ENCODE results near the gene PLCE1.
A peak's percentile ranks its signal among the peaks of the same experiment; 100 is the strongest.
"Not testable (repeated sequence)": the region's sequence is repeated elsewhere in the genome, so short reads cannot be mapped to it uniquely, and the experiment has no call there.

PLCE1 gene

GRCh38 chr10:93993782-93994437, at the start of gene PLCE1:
Gene PLCE1, plus strand, starts transcription at chr10:93993931. Its CDS starts 37,116 bp downstream, at chr10:94031047.
- Histone ChIP-seq H3K27me3 (ENCODE audit: control insufficient read depth in 5 of 5, insufficient read depth in 4 of 5, low read length in 5 of 5) (peaks cover 0 to 5% (median 2%) of the 10 kb centered on the region in 5 donors), H3K9me3 (ENCODE audit: control insufficient read depth in 5 of 5, low read length in 5 of 5) (no peaks in the 10 kb centered on the region), H3K9ac (ENCODE audit: low read length in 5 of 5) (peak within 1 kb of the TSS in 4 of 5 donors; percentile 62 to 83 (median 78)), H3K27ac (ENCODE audit: low read depth, low read length) (no peak within 1 kb of the TSS), H3K36me3 (ENCODE audit: control insufficient read depth in 5 of 5, insufficient read depth in 5 of 5, low read length in 5 of 5) (no peaks in the 10 kb centered on the region), H3K4me1 (ENCODE audit: control insufficient read depth in 5 of 5, insufficient read depth in 5 of 5, low read length in 5 of 5) (peaks cover 0 to 36% (median 27%) of the 10 kb centered on the region in 5 donors), H3K4me3 (ENCODE audit: low read depth in 1 of 5, low read length in 5 of 5) (peak within 1 kb of the TSS; percentile 62 to 91 (median 85))

GRCh38 chr10:93945819-93946218, 47.9 kb upstream of the PLCE1 start:
- no peak overlapping the region for H3K27ac ChIP-seq (ENCODE audit: low read depth, low read length)
- no peak overlapping the region for H3K9ac ChIP-seq (ENCODE audit: low read length in 5 of 5)
- H3K4me3 ChIP-seq (ENCODE audit: low read depth in 1 of 5, low read length in 5 of 5) = no peak overlapping the region
- H3K9me3 ChIP-seq (ENCODE audit: control insufficient read depth in 5 of 5, low read length in 5 of 5) = no peaks in the 10 kb centered on the region
- peaks cover 0 to 35% (median 16%) of the 10 kb centered on the region in 5 donors for H3K4me1 ChIP-seq (ENCODE audit: control insufficient read depth in 5 of 5, insufficient read depth in 5 of 5, low read length in 5 of 5)
- no peaks in the 10 kb centered on the region for H3K36me3 ChIP-seq (ENCODE audit: control insufficient read depth in 5 of 5, insufficient read depth in 5 of 5, low read length in 5 of 5)
- H3K27me3 ChIP-seq (ENCODE audit: control insufficient read depth in 5 of 5, insufficient read depth in 4 of 5, low read length in 5 of 5) = no peaks in the 10 kb centered on the region

GRCh38 chr10:93947055-93947454, 46.7 kb upstream of the PLCE1 start:
- Histone ChIP-seq H3K9ac (ENCODE audit: low read length in 5 of 5) (no peak overlapping the region), H3K27me3 (ENCODE audit: control insufficient read depth in 5 of 5, insufficient read depth in 4 of 5, low read length in 5 of 5) (no peaks in the 10 kb centered on the region), H3K9me3 (ENCODE audit: control insufficient read depth in 5 of 5, low read length in 5 of 5) (no peaks in the 10 kb centered on the region), H3K27ac (ENCODE audit: low read depth, low read length) (no peak overlapping the region), H3K4me1 (ENCODE audit: control insufficient read depth in 5 of 5, insufficient read depth in 5 of 5, low read length in 5 of 5) (peaks cover 0 to 31% (median 16%) of the 10 kb centered on the region in 5 donors), H3K36me3 (ENCODE audit: control insufficient read depth in 5 of 5, insufficient read depth in 5 of 5, low read length in 5 of 5) (no peaks in the 10 kb centered on the region), H3K4me3 (ENCODE audit: low read depth in 1 of 5, low read length in 5 of 5) (no peak overlapping the region)

GRCh38 chr10:93947524-93947923, 46.2 kb upstream of the PLCE1 start:
- H3K27me3 ChIP-seq (ENCODE audit: control insufficient read depth in 5 of 5, insufficient read depth in 4 of 5, low read length in 5 of 5) = no peaks in the 10 kb centered on the region
- no peak overlapping the region for H3K27ac ChIP-seq (ENCODE audit: low read depth, low read length)
- no peak overlapping the region for H3K4me3 ChIP-seq (ENCODE audit: low read depth in 1 of 5, low read length in 5 of 5)
- peaks cover 0 to 31% (median 16%) of the 10 kb centered on the region in 5 donors for H3K4me1 ChIP-seq (ENCODE audit: control insufficient read depth in 5 of 5, insufficient read depth in 5 of 5, low read length in 5 of 5)
- H3K9me3 ChIP-seq (ENCODE audit: control insufficient read depth in 5 of 5, low read length in 5 of 5) = no peaks in the 10 kb centered on the region
- no peaks in the 10 kb centered on the region for H3K36me3 ChIP-seq (ENCODE audit: control insufficient read depth in 5 of 5, insufficient read depth in 5 of 5, low read length in 5 of 5)
- no peak overlapping the region for H3K9ac ChIP-seq (ENCODE audit: low read length in 5 of 5)

- Histone ChIP-seq H3K9me3 (ENCODE audit: control insufficient read depth in 5 of 5, low read length in 5 of 5) (no peaks in the 10 kb centered on the region), H3K4me1 (ENCODE audit: control insufficient read depth in 5 of 5, insufficient read depth in 5 of 5, low read length in 5 of 5) (peaks cover 0 to 5% (median 4%) of the 10 kb centered on the region in 5 donors), H3K4me3 (ENCODE audit: low read depth in 1 of 5, low read length in 5 of 5) (no peak overlapping the region), H3K27me3 (ENCODE audit: control insufficient read depth in 5 of 5, insufficient read depth in 4 of 5, low read length in 5 of 5) (no peaks in the 10 kb centered on the region), H3K9ac (ENCODE audit: low read length in 5 of 5) (no peak overlapping the region), H3K27ac (ENCODE audit: low read depth, low read length) (no peak overlapping the region), H3K36me3 (ENCODE audit: control insufficient read depth in 5 of 5, insufficient read depth in 5 of 5, low read length in 5 of 5) (no peaks in the 10 kb centered on the region)
Observed at GRCh38 chr10:93951905-93952304, 41.8 kb upstream of the PLCE1 start.

- Histone ChIP-seq H3K36me3 (ENCODE audit: control insufficient read depth in 5 of 5, insufficient read depth in 5 of 5, low read length in 5 of 5) (no peaks in the 10 kb centered on the region), H3K27me3 (ENCODE audit: control insufficient read depth in 5 of 5, insufficient read depth in 4 of 5, low read length in 5 of 5) (no peaks in the 10 kb centered on the region), H3K27ac (ENCODE audit: low read depth, low read length) (no peak overlapping the region), H3K4me3 (ENCODE audit: low read depth in 1 of 5, low read length in 5 of 5) (no peak overlapping the region), H3K4me1 (ENCODE audit: control insufficient read depth in 5 of 5, insufficient read depth in 5 of 5, low read length in 5 of 5) (no peaks in the 10 kb centered on the region), H3K9ac (ENCODE audit: low read length in 5 of 5) (no peak overlapping the region), H3K9me3 (ENCODE audit: control insufficient read depth in 5 of 5, low read length in 5 of 5) (no peaks in the 10 kb centered on the region)
Observed at GRCh38 chr10:93954299-93954698, 39.4 kb upstream of the PLCE1 start.

GRCh38 chr10:93954726-93955363, 38.9 kb upstream of the PLCE1 start:
- Histone ChIP-seq H3K27ac (ENCODE audit: low read depth, low read length) (no peak overlapping the region), H3K9me3 (ENCODE audit: control insufficient read depth in 5 of 5, low read length in 5 of 5) (no peaks in the 10 kb centered on the region), H3K36me3 (ENCODE audit: control insufficient read depth in 5 of 5, insufficient read depth in 5 of 5, low read length in 5 of 5) (no peaks in the 10 kb centered on the region), H3K9ac (ENCODE audit: low read length in 5 of 5) (peak overlapping the region in 1 of 5 donors; percentile 30), H3K4me3 (ENCODE audit: low read depth in 1 of 5, low read length in 5 of 5) (no peak overlapping the region), H3K4me1 (ENCODE audit: control insufficient read depth in 5 of 5, insufficient read depth in 5 of 5, low read length in 5 of 5) (no peaks in the 10 kb centered on the region), H3K27me3 (ENCODE audit: control insufficient read depth in 5 of 5, insufficient read depth in 4 of 5, low read length in 5 of 5) (no peaks in the 10 kb centered on the region)

- Histone ChIP-seq H3K9ac (ENCODE audit: low read length in 5 of 5) (no peak overlapping the region), H3K4me3 (ENCODE audit: low read depth in 1 of 5, low read length in 5 of 5) (no peak overlapping the region), H3K36me3 (ENCODE audit: control insufficient read depth in 5 of 5, insufficient read depth in 5 of 5, low read length in 5 of 5) (no peaks in the 10 kb centered on the region), H3K9me3 (ENCODE audit: control insufficient read depth in 5 of 5, low read length in 5 of 5) (no peaks in the 10 kb centered on the region), H3K4me1 (ENCODE audit: control insufficient read depth in 5 of 5, insufficient read depth in 5 of 5, low read length in 5 of 5) (no peaks in the 10 kb centered on the region), H3K27ac (ENCODE audit: low read depth, low read length) (no peak overlapping the region), H3K27me3 (ENCODE audit: control insufficient read depth in 5 of 5, insufficient read depth in 4 of 5, low read length in 5 of 5) (no peaks in the 10 kb centered on the region)
Observed at GRCh38 chr10:93958834-93959233, 34.9 kb upstream of the PLCE1 start.

GRCh38 chr10:93960988-93961387, 32.7 kb upstream of the PLCE1 start:
- not testable (repeated sequence) for H3K4me3 ChIP-seq (ENCODE audit: low read depth in 1 of 5, low read length in 5 of 5)

GRCh38 chr10:93962973-93963372, 30.8 kb upstream of the PLCE1 start:
- Histone ChIP-seq H3K9ac (ENCODE audit: low read length in 5 of 5) (no peak overlapping the region), H3K27me3 (ENCODE audit: control insufficient read depth in 5 of 5, insufficient read depth in 4 of 5, low read length in 5 of 5) (no peaks in the 10 kb centered on the region), H3K27ac (ENCODE audit: low read depth, low read length) (no peak overlapping the region), H3K4me1 (ENCODE audit: control insufficient read depth in 5 of 5, insufficient read depth in 5 of 5, low read length in 5 of 5) (no peaks in the 10 kb centered on the region), H3K9me3 (ENCODE audit: control insufficient read depth in 5 of 5, low read length in 5 of 5) (no peaks in the 10 kb centered on the region), H3K4me3 (ENCODE audit: low read depth in 1 of 5, low read length in 5 of 5) (no peak overlapping the region), H3K36me3 (ENCODE audit: control insufficient read depth in 5 of 5, insufficient read depth in 5 of 5, low read length in 5 of 5) (no peaks in the 10 kb centered on the region)

More at GRCh38 chr10:93960988-93961387, 32.7 kb upstream of the PLCE1 start:
- not testable (repeated sequence) for H3K36me3 ChIP-seq (ENCODE audit: control insufficient read depth in 5 of 5, insufficient read depth in 5 of 5, low read length in 5 of 5); H3K9ac ChIP-seq (ENCODE audit: low read length in 5 of 5); H3K27ac ChIP-seq (ENCODE audit: low read depth, low read length); H3K4me1 ChIP-seq (ENCODE audit: control insufficient read depth in 5 of 5, insufficient read depth in 5 of 5, low read length in 5 of 5); H3K27me3 ChIP-seq (ENCODE audit: control insufficient read depth in 5 of 5, insufficient read depth in 4 of 5, low read length in 5 of 5); H3K9me3 ChIP-seq (ENCODE audit: control insufficient read depth in 5 of 5, low read length in 5 of 5)

Data from subcutaneous abdominal adipose tissue (tissue), 5 donors.